Mesenteric fat pad (tissue), 1 donor: ENCODE results near the gene SUGCT. TPM values are rescaled to one million over a fixed set of nuclear protein-coding genes. Genes with fewer than 3 reads are reported as not detected.
"Not testable (repeated sequence)": the region's sequence is repeated elsewhere in the genome, so short reads cannot be mapped to it uniquely, and the experiment has no call there.

Source experiments
- DNase-seq: peaks from one replicate; pipeline ENCODE4 v3.0.0-alpha.2; 2020; ENCODE audit warnings: low spot score
- total RNA-seq: library from RNA; stranded (reverse); fragmentation: NEBNext Ultra II Directional; extraction: Animal tissue kit (Norgen Biotek cat#: 25700); gene quantifications from one replicate; pipeline ENCODE4 v1.2.1, GENCODE V29; 2021
- donor health status: DM: yes; HTN: yes; CAD: no.

Gene SUGCT
- total RNA-seq, 1 donor from 2014 or later: 2.9 TPM

DNA sequence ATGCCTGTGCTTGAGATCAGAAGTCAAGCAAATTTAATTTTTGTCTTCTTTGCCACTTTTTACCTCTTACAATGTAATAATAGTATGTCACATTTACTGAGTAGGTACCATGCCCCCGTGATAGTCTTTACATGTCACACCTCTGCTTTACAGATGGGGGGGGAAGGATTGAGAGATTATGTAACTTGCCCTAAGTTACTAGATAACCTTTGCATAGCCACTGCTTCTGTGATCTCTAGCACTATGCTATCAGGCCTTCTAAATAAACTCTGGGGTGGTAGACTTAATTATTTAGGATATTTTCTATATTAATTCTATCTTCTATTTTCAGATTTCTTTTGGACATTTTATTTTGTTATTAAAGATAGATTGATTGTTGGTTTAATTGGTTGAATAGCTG, 514.4 kb downstream of the SUGCT start:
- DNase-seq: no peak

- DNase-seq: not testable (repeated sequence)
Observed at GRCh38 chr7:40650903-40651302, 516.1 kb downstream of the SUGCT start.

DNA sequence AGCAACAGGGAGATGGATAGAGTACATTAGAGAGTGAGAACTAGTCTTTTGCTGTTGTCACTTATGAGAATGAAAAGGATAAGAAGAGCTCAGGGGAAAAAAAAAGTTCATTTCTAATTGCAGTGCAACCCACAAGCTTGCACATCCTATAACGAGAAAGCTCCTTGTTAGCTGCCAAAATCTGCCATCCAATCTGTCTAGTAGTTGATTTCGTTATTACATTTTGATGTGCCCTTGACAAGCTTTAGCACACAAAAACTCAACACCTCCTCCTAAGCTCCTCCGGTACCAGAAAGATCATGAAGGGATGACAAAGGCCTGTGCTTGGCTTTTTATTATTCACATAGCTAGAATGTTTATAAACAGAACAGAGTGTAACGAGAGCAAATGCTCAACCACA, 519.4 kb downstream of the SUGCT start:
- DNase-seq: no peak

GRCh38 chr7:40655426-40655825, 520.6 kb downstream of the SUGCT start:
- DNase-seq: no peak

- no peak for DNase-seq
Observed at GRCh38 chr7:40656349-40656748, 521.5 kb downstream of the SUGCT start.

DNA sequence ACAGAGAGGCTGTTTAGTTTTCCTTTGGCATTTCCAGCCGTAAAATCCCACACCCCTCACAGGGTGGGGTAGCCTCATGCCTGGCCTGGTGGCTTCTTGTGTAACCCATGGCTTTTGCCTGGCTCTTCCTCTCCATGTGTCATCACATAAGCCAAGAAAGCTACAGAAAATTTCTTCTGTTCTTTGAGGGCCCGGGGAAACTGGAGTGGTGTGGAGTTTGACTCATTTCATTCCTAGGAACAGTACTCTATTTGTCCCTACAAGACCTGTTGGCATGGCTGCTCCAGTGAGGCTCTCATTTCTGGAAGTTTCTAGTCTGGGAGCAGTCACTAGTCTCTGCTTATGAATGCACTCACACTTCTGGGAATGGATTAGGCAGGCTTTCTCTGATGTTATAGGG, 523.9 kb downstream of the SUGCT start:
- no peak for DNase-seq

GRCh38 chr7:40659231-40659630, 524.4 kb downstream of the SUGCT start:
- no peak for DNase-seq

- DNase-seq: no peak
Observed at GRCh38 chr7:40673285-40673684, 538.5 kb downstream of the SUGCT start.

DNA sequence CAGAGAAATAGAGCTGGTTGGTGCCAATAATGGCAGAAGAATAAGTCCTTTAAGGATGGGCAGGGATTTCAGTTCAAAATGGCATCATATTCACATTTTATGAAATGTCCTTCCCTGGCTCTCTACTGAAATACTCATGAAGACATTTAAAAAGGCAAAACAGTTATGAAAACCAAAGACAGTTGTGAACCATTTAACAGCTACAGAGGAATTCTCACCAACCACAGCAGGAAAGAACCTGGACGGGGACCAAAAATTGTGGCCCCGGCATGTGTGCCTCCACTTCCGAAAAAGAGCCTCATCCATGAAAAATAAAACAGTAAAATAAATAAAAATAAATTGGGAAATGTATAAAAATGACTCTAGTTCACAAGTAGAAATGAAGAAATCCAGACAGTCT, 539.5 kb downstream of the SUGCT start:
- no peak for DNase-seq

DNA sequence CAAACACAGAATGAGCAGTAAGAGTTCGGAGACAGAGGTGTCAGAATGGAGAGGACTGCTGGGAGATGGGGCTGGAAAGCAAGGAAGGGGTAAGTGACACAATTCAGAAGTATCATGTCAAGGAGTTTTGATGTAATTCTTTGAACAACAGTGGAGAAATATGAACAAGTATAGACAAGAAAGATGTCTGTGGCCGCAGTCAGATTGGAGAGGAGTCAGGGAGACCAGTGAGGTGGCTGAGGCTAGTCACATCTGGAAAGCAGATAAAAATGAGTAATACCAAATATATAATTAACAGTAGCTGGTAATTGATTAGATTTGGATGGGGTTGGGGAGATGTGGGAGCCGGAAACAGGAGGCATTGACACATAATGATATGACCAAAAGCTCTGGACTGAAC, 540.9 kb downstream of the SUGCT start:
- no peak for DNase-seq

DNA sequence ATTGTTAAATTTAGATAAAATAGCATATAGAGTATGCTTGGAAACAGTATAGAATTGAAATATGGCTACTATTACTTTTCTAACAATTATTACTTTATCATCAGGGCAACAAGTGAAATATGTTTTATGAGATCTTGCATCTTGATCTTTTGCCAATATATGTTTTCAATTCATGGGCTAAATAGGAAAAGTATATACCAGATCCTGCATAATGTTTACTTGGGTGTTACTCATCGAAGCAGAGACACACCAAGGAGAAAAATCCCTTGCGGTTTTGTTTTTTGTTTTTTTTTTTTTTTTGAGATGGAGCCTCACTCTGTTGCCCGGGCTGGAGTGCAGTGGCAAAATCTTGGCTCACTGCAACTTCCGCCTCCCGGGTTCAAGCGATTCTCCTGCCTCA, 541.4 kb downstream of the SUGCT start:
- DNase-seq: no peak

DNA sequence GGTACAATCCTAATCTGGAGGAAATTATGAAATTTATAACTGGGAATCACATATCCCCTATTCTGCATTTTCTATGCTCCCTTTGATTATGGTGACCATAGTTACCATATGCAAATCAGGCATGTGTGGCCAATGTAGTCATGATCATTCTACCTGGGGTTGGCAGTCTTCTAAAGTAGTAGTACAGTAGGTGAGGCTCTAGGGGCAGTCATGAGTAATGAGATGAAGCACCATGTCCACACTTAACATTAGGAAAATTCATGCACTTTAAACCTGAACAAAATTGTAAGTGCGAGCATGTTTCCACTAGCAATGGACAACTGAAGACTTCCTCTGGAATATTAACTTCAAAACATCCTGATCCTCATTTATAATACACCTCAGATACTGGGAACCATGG, 545.9 kb downstream of the SUGCT start:
- no peak for DNase-seq

DNA sequence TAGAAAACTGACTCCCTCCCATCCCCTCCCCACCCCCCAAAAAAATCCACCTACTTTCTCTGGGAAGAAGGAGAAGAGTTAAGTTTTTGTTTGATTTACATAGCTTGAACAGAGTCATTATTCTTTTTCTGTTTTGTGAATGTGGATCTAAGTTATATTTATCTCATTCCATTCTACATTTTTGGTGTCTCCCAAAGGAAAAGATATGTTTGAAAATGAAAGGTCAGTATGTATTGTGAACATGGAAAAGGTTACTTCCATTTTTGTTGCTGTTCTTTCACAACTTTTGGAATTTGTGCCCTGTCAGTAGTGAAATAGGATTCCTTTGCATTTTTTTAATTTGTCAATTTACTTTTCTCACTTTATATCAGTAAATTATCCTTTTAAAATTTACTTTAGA, 547.9 kb downstream of the SUGCT start:
- DNase-seq: no peak

- DNase-seq: no peak
Observed at GRCh38 chr7:40694026-40694809, 559.4 kb downstream of the SUGCT start.

GRCh38 chr7:40694991-40695390, 560.2 kb downstream of the SUGCT start:
- DNase-seq: no peak

DNA sequence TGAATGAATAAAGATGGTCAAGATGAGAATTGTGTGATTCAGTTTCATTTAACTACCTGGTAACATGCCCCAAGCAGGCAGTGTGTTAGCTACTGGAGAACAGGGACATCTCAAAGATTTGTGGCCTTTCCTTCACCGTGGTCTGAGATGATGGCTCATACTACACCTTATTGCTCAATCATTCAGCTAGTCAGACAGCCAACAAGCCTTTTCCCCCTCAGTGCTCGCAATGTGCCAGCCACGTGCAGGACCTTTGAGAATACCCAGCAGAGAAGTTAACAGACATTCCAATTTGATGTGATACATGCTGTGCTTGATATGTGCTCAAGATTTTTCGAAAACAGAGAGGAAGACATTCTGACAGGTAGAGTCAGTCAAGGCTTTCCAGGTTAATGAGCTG, 562.8 kb downstream of the SUGCT start:
- no peak for DNase-seq

DNA sequence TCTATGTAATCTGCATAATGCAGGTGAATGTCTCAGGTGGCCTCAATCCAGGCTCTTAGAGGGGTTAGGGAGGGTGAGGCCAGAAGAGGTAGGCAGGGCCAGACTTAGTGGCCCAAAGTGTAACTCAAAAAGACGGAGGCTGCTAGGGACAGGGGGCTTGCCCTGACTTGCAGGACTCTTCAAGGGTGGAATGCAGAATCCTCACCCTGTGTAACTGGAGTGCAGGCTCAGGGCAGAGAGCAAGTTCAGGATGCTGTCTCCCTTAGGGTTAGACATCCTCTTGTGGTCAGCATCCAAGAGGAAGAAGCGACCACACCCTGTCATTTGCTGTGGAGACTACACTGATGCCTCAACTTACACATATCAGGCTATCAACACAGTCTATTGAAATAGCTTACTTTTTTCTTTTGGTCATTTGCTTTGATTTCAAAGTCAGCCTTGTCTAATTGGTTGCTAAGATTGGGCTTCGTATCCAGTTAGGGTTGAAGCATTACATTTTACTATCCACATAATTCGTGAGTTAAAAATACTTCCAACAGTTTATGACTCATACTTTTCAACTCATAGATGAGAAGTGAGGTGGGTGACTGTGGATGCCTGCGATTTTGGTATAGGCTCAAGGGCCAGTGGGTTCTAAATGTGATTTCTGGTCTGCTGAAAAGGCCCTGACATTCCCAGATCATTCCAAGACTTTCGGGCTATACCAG, 563.6 kb downstream of the SUGCT start:
- no peak for DNase-seq

GRCh38 chr7:40698921-40699260, 564.1 kb downstream of the SUGCT start:
- no peak for DNase-seq

GRCh38 chr7:40700653-40701421, 566.0 kb downstream of the SUGCT start:
- no peak for DNase-seq

GRCh38 chr7:40701836-40702551, 567.2 kb downstream of the SUGCT start:
- DNase-seq: no peak

GRCh38 chr7:40704172-40704571, 569.4 kb downstream of the SUGCT start:
- no peak for DNase-seq

DNA sequence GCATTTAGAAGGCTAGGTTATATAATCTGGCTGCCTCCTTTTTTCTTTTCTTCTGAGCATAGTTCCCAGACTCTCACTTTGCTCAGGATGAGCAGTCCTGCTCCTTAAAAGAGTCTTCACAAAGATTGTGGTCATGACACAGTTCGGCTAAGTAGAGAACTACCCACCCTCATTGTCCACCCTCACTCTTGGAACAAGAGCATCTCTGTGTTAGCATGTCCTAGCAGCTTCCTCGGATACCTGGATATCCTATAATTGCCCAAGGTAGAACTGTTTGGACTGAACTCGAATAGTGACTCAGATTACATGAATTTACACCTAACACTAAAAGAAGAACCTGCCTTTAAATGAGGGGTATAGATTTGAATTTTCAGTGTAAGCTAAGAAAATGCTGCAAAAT, 572.0 kb downstream of the SUGCT start:
- DNase-seq: no peak
